ENCODE data around the gene LAMB3. TPM values are rescaled to one million over a fixed set of nuclear protein-coding genes. Genes with fewer than 3 reads are reported as not detected.
A peak's percentile ranks its signal among the peaks of the same experiment; 100 is the strongest.

The LAMB3 gene
- total RNA-seq, 1 experiment from 2014 or later: 1.3 TPM

GRCh38 chr1:209565759-209566678 is 86.2 kb downstream of the LAMB3 start:
- DNase-seq (ENCODE audit: low spot score): peak; percentile 80

Other genes starting within 250 kb of the LAMB3 start
- not detected in 2 replicates for gene CAMK1G, start 68.7 kb downstream of the LAMB3 start, total RNA-seq (2014; rRNA removed; shearing (Covaris generic))
- gene G0S2, start 23.0 kb upstream of the LAMB3 start, total RNA-seq (2014; rRNA removed; shearing (Covaris generic)): 0.31 TPM in 1 of 2 replicates, not detected in the other
- 0.08 TPM in 1 of 2 replicates, not detected in the other for gene HSD11B1, start 52.4 kb upstream of the LAMB3 start, total RNA-seq (2014; rRNA removed; shearing (Covaris generic))
- gene TRAF3IP3, start 103.6 kb upstream of the LAMB3 start, total RNA-seq (2014; rRNA removed; shearing (Covaris generic)): not detected in 2 replicates
- gene C1orf74, start 132.1 kb upstream of the LAMB3 start, total RNA-seq (2014; rRNA removed; shearing (Covaris generic)): 5.0 and 6.1 TPM in 2 replicates
- gene IRF6, start 153.7 kb upstream of the LAMB3 start, total RNA-seq (2014; rRNA removed; shearing (Covaris generic)): not detected in 2 replicates
- 5.6 and 5.7 TPM in 2 replicates for gene UTP25, start 175.5 kb upstream of the LAMB3 start, total RNA-seq (2014; rRNA removed; shearing (Covaris generic))

Measured in H4 (cell line).